Ascending aorta (tissue), 2 donors: ENCODE results near the gene OLFM1. TPM values are rescaled to one million over a fixed set of nuclear protein-coding genes. Genes with fewer than 3 reads are reported as not detected.

ENCODE experiments used
- DNase-seq, 2 donors: peaks; one replicate each; pipeline ENCODE4 v3.0.0-alpha.2; 2019; ENCODE audit warnings: low spot score in 2 of 2
- H3K27ac ChIP-seq, 2 donors: fragments of 200-600 bp; sonication (generic); one replicate each; pipeline ENCODE4 v1.5.1; 2016 to 2017; ENCODE audit warnings: mild to moderate bottlenecking in 1 of 2
- H3K27me3 ChIP-seq: fragments of 200-600 bp; sonication (generic); one replicate; pipeline ENCODE4 v1.5.1; 2017
- H3K36me3 ChIP-seq, 2 donors: fragments of 200-600 bp; sonication (generic); one replicate each; pipeline ENCODE4 v1.5.1; 2016
- H3K4me1 ChIP-seq, 2 donors: fragments of 200-600 bp; sonication (generic); one replicate each; pipeline ENCODE4 v1.5.1; 2016 to 2017; ENCODE audit warnings: mild to moderate bottlenecking in 1 of 2
- H3K4me3 ChIP-seq, 2 donors: fragments of 200-600 bp; sonication (generic); one replicate each; pipeline ENCODE4 v1.5.1; 2016 to 2017; ENCODE audit warnings: mild to moderate bottlenecking in 1 of 2
- H3K9me3 ChIP-seq, 2 donors: fragments of 200-600 bp; sonication (generic); one replicate each; pipeline ENCODE4 v1.5.1; 2016
- intact Hi-C: fragments of 100-400 bp; cut with DNase I; formaldehyde crosslinking; loops from one replicate; pipeline ENCODE4 v1.15.1; 2023
- total RNA-seq: library from RNA; depleted of rRNA; stranded (reverse); fragments of >200 nt; gene quantifications from one replicate; pipeline ENCODE4 v1.1.0, GENCODE V29; 2016
- TF ChIP-seq, protein P1 (sequence below), 3 experiments: fragments of 200-600 bp in 2 of 3; fragments of 450-650 bp in 1 of 3; sonication (generic) in 2 of 3; IDR thresholded peaks; one replicate each; pipeline ENCODE4 v1.5.1; 2016 to 2019; ENCODE audit warnings: antibody characterized with exemption in 3 of 3, mild to moderate bottlenecking in 1 of 3, moderate library complexity in 1 of 3

OLFM1 gene
- total RNA-seq, 1 donor from 2014 or later = 102 TPM

DNA sequence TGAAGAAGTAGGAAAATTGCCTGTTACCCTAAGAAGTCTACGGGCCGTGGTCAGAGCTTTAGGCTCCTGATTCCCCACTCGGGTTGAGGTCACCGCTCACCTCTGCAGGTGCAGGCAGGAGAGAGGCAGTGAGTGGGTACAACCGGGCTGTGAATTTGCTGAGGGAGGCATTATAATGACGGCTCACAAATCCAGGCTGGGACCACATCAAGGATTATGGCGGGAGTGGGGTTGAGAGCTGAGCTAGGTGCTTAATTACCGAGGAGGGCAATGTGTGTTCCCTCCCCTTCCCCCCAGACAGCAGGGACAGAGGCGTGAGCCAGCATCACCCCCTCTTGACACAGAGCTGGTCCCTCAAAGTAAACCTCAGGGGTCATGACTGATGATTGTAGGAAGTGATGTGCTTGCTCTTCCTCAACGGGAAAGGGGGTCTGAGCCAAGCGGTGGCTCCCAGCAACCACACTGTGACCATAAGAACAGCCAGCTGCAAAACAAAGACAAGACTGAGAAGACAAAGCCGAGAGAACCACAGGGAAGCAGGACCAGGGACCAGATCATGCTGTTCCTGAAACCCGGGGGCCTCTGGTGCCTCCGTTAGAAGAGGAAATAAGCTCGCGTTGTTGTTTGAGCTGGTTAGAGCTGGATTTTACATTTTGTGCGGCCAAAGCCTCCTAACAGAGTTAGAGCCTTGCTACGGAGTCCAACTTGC is 77.7 kb downstream of the OLFM1 start:
- TF ChIP-seq, protein P1, sequence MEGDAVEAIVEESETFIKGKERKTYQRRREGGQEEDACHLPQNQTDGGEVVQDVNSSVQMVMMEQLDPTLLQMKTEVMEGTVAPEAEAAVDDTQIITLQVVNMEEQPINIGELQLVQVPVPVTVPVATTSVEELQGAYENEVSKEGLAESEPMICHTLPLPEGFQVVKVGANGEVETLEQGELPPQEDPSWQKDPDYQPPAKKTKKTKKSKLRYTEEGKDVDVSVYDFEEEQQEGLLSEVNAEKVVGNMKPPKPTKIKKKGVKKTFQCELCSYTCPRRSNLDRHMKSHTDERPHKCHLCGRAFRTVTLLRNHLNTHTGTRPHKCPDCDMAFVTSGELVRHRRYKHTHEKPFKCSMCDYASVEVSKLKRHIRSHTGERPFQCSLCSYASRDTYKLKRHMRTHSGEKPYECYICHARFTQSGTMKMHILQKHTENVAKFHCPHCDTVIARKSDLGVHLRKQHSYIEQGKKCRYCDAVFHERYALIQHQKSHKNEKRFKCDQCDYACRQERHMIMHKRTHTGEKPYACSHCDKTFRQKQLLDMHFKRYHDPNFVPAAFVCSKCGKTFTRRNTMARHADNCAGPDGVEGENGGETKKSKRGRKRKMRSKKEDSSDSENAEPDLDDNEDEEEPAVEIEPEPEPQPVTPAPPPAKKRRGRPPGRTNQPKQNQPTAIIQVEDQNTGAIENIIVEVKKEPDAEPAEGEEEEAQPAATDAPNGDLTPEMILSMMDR (IDR thresholded peaks at IDR 0.05) = no peak
- H3K4me3 ChIP-seq = no peak overlapping the region
- no peaks in the 10 kb centered on the region for H3K36me3 ChIP-seq
- no peaks in the 10 kb centered on the region for H3K27me3 ChIP-seq
- no peaks in the 10 kb centered on the region for H3K4me1 ChIP-seq
- H3K27ac ChIP-seq = no peak overlapping the region
- intact Hi-C loops = no loop called here
- DNase-seq = no peak
- no peaks in the 10 kb centered on the region for H3K9me3 ChIP-seq

DNA sequence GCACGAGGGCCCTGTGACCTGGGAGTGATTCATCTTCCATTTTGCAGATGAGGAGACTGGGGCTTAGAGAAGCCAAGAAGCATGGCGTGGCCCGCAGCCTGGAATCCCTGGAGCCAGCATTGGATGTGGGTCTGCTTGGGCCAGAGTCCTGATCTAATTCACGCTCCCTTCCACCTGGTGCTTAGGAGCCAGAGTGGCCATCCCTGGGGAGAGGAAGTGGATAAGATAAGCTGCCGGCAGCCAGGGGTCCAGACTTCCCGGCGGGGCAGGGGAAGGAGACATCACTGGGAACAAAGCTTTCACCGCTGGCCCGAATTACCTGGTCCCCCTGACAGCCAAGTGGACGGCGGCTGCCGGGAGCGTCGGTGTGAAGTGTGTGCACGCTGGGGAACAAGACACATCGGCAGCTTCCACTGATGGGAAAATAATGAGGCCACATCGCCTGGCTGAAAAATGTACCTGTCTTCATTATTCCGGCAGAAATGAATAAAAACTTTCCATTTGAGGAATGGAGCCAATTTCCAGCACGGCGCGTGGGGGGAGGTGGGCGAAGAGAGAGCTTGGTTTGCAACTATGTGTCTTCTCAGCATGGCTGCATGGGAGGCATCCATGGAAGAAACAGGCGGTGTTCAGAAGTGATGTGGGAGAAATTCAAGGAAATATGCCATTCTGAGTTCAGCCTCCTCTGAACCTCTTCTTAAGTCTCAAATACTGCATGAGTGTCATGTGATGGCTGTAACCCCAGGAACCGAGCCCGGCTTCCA is 78.5 kb downstream of the OLFM1 start:
- no peaks in the 10 kb centered on the region for H3K27me3 ChIP-seq

DNA sequence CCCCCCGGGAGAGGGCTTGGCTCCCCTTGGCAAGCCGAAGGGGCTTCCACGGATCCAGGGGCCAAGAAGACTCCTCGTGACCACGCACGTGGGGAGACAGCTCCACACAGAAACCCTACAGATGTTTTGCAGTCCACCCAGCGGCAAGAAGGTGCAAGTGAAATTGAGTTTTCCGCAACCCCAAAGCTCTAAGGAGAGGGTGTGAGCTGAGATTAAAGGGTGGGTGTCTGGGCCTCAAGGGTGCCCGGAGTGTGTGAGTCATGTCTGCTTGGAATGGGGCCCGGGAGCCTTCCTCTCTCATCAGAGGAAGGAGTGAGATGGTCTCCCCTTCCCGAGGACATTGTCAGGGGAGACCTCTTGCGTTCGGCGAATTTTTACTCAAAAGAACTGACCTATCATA is 79.1 kb downstream of the OLFM1 start:
- H3K4me1 ChIP-seq = no peaks in the 10 kb centered on the region
- DNase-seq = no peak
- H3K4me3 ChIP-seq = no peak overlapping the region
- no peaks in the 10 kb centered on the region for H3K36me3 ChIP-seq
- intact Hi-C loops = no loop called here
- no peaks in the 10 kb centered on the region for H3K9me3 ChIP-seq
- H3K27me3 ChIP-seq = no peaks in the 10 kb centered on the region
- TF ChIP-seq, protein P1 (IDR thresholded peaks at IDR 0.05) = no peak
- H3K27ac ChIP-seq = no peak overlapping the region

More for the DNA sequence above, 78.5 kb downstream of the OLFM1 start:
- Histone ChIP-seq H3K27ac (no peak overlapping the region), H3K4me3 (no peak overlapping the region), H3K36me3 (no peaks in the 10 kb centered on the region), H3K4me1 (no peaks in the 10 kb centered on the region), H3K9me3 (no peaks in the 10 kb centered on the region)
- TF ChIP-seq, protein P1 (IDR thresholded peaks at IDR 0.05) = no peak
- intact Hi-C loops = no loop called here
- DNase-seq = no peak

DNA sequence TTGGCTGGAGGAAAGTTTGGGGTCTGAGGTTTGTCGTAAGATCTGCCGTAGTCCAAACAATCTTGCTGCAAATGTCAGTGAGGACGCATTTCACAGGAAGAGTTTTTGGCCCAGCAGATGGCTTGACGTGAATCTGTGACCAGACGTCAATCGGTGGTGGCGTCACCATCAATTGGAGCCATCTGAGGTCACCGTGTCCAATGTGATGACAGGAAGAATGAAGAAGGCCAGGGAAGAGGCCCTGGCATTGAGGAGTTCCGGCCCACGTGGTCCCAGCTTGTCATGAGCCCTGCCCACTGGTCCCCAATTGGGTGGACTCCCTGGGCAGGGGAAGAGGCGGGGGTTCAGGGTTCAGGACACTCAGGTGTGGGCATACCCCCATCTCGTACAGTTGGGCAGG is 79.9 kb downstream of the OLFM1 start:
- Histone ChIP-seq H3K27me3 (no peaks in the 10 kb centered on the region), H3K9me3 (no peaks in the 10 kb centered on the region), H3K4me3 (no peak overlapping the region), H3K27ac (no peak overlapping the region), H3K36me3 (no peaks in the 10 kb centered on the region), H3K4me1 (no peaks in the 10 kb centered on the region)
- DNase-seq = no peak
- TF ChIP-seq, protein P1 (IDR thresholded peaks at IDR 0.05) = no peak
- intact Hi-C loops = no loop called here

DNA sequence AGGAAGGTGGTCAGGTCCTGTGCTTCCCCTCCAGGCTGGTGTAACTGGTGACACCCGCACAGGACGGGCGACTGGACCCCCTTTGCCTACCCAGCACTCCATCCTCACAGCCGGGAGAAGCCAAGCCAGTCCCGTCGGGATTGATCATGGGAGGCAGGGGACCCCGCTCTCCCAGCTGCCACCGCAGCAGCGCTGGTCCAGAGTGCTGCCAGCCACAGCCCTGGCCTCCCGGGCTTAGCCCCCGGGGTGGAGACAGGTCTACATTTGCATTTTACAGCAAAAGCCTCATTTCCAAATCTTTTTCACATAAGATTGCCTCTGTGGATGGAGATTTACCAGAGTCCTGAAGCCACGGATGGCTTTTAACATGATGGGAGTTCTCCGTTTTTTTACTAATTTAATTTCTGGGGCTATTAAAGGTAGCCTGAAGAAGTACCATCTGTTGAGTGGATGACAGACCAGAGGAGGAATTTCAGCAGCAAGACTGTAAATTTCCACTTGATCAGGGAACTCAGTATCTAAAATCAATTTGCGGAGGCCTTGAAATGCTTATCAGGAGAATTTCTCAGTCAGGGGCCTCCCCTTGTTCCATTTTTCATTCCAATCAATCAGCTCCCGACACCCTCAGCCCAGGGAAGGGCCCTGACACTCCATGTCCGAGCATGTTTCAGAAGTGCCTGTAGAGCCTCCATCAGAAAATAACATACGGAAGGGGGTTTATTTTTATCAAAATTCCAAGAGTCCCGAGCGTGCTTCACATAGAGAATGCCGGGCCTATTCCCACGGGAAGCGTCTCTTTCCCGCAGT is 80.6 kb downstream of the OLFM1 start:
- TF ChIP-seq, protein P1 (IDR thresholded peaks at IDR 0.05) = no peak
- H3K9me3 ChIP-seq = no peaks in the 10 kb centered on the region
- H3K27ac ChIP-seq = no peak overlapping the region
- no peak for DNase-seq
- intact Hi-C loops = no loop called here
- no peaks in the 10 kb centered on the region for H3K27me3 ChIP-seq
- H3K4me3 ChIP-seq = no peak overlapping the region
- no peaks in the 10 kb centered on the region for H3K36me3 ChIP-seq
- no peaks in the 10 kb centered on the region for H3K4me1 ChIP-seq
